Right renal cortex interstitium (tissue), 3 donors: ENCODE measurements around the gene DDX42. TPM values are rescaled to one million over a fixed set of nuclear protein-coding genes. Genes with fewer than 3 reads are reported as not detected.
A peak's percentile ranks its signal among the peaks of the same experiment; 100 is the strongest.

Experiments used
- DNase-seq, 3 donors: peaks; one replicate each; pipeline ENCODE4 v3.0.0-alpha.2; 2013; ENCODE audit warnings: low read depth in 3 of 3, low spot score in 2 of 3
- polyA plus RNA-seq, 3 donors: library from polyadenylated mRNA; unstranded; fragments of 120-200 nt; gene quantifications; one replicate each; pipeline ENCODE4 v1.2.1, GENCODE V29; 2013; ENCODE audit not compliant: insufficient read length in 3 of 3

The DDX42 gene, protein sequence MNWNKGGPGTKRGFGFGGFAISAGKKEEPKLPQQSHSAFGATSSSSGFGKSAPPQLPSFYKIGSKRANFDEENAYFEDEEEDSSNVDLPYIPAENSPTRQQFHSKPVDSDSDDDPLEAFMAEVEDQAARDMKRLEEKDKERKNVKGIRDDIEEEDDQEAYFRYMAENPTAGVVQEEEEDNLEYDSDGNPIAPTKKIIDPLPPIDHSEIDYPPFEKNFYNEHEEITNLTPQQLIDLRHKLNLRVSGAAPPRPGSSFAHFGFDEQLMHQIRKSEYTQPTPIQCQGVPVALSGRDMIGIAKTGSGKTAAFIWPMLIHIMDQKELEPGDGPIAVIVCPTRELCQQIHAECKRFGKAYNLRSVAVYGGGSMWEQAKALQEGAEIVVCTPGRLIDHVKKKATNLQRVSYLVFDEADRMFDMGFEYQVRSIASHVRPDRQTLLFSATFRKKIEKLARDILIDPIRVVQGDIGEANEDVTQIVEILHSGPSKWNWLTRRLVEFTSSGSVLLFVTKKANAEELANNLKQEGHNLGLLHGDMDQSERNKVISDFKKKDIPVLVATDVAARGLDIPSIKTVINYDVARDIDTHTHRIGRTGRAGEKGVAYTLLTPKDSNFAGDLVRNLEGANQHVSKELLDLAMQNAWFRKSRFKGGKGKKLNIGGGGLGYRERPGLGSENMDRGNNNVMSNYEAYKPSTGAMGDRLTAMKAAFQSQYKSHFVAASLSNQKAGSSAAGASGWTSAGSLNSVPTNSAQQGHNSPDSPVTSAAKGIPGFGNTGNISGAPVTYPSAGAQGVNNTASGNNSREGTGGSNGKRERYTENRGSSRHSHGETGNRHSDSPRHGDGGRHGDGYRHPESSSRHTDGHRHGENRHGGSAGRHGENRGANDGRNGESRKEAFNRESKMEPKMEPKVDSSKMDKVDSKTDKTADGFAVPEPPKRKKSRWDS
- polyA plus RNA-seq, result 100 to 1,000 TPM; 154 to 189 (median 172) TPM

GRCh38 chr17:63774141-63774968, at the start of gene DDX42:
Gene DDX42, plus strand, starts transcription at chr17:63774170. Its CDS starts 12,880 bp downstream, at chr17:63787050.
- DNase-seq, result peak in 1 of 3 donors; percentile 36

DNA sequence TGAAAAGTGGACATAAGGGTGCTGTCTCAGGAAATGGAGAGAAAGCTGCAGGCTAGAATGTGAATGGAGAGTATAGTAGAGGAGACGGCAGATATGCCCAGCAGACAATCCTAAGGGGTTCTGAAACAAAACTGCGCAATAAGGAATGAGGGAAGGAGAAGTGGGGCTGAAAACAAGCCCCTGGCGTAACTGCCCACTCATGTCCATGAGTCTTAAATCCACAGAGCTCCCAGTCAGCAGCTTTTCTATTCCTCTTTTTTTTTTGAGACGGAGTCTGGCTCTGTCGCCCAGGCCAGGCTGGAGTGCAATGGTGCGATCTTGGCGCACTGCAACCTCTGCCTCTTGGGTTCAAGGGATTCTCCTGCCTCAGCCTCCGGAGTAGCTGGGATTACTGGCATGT, 38.3 kb upstream of the DDX42 start:
- no peak for DNase-seq

GRCh38 chr17:63740464-63741142, 33.4 kb upstream of the DDX42 start:
- peak in 2 of 3 donors; percentile 3 to 4 for DNase-seq

DNA sequence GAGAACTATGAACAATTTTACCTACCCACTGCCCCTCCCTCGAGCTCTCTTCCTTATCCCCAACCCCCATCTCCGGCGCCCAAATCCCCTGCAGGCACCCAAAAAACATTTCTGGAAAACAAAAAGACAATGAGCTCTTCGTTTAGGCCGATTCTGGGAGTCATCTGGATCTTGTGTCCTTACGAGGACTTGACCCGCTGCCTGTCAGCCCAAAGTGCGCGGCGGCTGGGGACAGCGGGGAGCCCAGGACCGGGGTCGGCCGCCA, 32.9 kb upstream of the DDX42 start:
- DNase-seq, result peak in 1 of 3 donors; percentile 15

DNA sequence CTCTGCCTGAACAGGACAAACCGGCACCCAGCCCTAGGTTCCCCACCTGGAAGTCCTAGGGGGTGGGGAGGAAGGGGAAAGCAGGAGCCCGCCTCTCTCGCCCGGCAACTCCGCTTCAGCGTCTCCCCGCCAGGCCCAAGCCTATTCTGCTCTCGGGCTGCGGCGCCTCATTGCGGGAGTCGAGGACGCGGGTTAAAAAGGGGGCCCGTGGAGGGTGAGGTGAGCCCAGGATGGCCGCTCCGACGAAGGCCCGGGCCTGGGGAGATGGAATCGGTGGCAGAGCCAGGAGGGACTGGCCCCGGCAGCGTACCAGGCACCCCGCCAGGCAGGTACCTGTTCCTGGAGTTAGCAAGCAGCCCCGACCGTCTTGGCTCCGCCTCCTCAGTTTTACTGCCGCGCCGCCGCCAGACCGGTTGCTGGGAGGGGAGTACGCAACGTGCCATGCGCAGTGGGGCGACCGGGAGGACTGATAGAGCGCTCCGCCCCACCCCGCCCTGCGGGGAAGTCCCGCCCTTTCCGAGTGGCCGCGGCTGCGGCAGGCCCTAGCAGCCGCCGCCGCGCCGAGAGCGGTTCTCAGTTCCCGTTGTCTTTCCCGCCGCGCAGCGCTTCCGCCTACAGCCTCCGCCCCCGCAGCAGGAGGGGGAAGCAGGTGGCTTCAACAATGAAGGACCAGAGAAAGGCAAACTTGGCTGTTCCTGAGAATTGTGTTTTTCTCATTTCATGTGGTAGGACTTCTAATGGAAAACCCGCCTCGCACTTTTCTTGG, 32.4 kb upstream of the DDX42 start, which contains the start of gene STRADA:
Gene STRADA, minus strand, starts transcription at position 392 of the 766 bp plus-strand sequence. CDS start 13,430 bp downstream, outside the sequence.
- peak; percentile 87 to 97 (median 94) for DNase-seq

GRCh38 chr17:63751806-63752205, 22.2 kb upstream of the DDX42 start:
- DNase-seq, result no peak

- DNase-seq, result no peak
Observed at GRCh38 chr17:63752707-63753106, 21.3 kb upstream of the DDX42 start.

GRCh38 chr17:63753215-63753614, 20.8 kb upstream of the DDX42 start:
- no peak for DNase-seq

- DNase-seq, result no peak
Observed at GRCh38 chr17:63754046-63754445, 19.9 kb upstream of the DDX42 start.

DNA sequence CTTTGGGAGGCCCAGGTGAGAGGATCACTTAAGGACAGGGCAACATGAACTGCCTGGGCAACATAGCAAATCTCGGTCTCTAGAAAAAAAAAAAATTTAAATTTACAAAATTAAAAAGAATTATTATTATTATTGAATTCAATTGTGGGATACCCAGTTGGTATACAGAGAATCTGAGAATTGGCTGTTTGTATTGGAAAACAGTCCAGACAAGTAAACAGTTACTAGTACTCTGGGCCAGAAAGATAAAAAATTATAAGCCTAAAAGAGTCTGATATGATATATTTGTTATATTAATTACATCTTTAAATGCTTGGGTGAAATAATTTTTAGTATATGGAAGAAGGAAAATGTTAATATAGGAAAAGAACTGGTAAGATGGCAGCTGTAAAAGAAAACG, 15.5 kb upstream of the DDX42 start:
- DNase-seq, result no peak

DNA sequence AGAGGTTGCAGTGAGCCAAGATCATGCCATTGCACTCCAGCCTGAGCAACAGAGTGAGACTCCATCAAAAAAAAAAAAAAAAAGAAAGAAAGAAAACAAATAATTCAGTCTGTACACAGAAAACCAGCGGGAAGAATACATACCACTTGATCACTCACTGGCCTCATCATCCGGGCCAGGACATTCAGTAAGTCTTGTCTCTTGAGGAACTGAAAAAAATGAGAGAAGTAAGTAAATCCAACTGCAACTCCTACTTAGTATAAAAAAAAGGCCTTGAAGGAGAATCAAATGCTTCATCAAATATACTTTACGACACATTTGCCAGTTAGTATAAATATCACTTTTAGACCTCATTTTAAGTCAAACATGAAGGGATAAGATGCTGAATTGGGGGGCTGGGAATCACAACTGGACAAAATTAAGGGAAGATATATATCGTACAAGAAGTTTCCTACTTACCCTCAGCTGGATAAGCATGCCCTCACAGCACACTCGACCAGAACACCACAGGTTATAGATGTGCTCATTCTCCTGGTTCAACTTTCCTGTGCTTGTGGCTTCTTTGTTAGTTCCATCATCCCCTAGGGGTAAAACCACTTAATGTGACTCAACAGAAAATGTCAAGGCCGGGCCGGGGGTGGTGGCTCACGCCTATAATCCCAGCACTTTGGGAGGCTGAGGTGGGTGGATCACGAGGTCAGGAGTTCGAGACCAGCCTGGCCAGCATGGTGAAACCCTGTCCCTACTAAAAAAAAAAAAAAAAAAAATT, 13.0 kb upstream of the DDX42 start:
- no peak for DNase-seq

DNA sequence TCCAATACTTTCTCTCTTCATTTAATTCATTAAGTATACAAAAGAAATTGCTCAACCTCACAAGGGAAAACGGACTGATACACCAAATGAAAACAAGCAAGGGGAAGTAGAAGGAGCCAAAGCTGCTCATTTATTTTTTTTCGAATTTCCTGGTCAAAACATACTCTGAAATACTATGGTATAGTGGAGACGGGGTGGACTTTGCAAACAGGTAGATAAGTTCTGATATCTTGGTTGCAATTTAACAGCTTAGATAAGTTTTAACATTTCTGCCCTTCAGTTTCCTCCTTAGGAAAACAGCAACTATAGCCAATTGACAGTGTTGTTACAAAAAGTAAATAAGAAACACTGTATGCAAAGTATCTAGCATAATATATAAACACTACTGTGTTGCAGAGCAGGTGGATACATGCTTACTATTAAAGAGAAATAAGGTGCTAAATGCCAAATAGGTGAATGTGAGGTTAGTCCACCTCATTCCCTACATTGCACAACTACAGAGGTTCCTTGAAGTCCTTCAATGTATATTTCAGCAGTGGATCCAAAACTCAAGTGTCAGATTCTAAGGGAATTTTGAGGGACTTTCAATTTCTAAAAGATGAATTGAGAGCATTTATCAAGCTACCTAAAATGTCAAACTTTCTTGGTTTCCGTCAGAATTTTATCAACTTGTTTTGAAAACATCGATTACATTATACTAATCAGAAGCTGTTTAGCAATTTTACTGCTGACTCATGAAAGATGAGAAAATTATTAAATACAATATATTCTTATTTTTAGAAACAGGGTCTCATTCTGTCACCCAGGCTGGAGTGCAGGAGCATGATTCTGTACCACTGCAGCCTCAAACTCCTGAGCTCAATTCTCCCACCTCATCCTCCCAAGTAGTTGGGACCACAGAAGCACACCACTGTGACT, 11.6 kb upstream of the DDX42 start:
- no peak for DNase-seq

GRCh38 chr17:63764716-63765115, 9.3 kb upstream of the DDX42 start:
- no peak for DNase-seq

DNA sequence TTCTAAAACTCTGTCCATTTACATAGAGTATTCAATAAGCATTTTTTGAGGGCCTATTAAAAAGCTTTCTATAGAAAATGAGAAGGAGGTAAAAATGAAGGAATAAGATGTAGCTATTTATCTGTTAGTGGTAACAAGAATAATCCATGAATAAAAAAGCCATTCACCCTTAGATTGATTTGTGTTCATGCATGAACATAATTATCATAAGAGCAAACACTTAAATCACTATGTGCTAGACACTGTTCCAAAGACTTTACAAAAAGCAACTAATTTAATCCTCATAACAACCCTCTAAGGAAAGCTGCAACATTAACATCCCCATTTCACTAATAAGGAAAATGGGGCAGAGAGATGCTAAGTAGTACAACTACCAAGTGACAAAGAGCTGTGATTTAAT, 7.2 kb upstream of the DDX42 start:
- DNase-seq, result no peak

DNA sequence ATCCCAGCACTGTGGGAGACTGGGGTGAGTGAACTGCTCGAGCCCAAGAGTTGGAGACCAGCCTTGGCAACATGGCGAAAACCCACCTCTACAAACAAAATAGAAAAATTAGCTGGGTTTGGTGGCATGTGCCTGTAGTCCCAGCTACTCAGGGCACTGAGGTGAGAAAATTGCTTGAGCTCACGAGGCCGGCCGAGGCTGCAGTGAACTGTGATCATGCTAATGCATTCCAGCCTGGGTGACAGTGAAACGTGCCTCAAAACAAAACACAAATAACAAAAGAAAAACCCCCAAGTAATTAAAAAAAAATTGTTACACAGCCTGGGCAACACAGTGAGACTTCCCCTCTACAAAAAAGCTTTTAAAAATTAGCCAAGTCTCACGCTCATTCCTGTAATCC, 5.5 kb upstream of the DDX42 start:
- DNase-seq, result no peak

DNA sequence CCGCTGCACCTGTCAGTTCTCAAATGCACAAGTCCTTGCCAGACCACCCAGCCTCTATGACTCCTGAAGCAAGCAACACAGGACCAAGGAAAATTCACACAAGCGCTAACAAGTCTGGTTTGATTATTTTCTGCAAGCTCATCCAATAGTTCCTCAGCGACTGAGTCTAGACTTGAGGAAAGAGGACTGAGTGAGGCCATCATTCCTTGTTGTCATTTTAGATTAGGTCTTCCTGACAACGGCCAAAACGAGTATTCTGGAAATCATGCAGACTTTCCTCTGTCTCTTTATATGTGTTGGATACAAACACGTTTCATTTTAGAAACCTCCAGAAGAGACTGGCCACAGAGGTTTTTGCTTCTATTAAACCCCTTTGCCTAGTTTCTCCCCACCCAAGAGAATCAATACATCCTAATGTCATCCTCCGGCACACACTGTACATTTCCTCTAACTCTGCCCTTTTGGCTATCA, 1.1 kb upstream of the DDX42 start:
- DNase-seq, result peak in 2 of 3 donors; percentile 24 to 41
